Activated CD8-positive, alpha-beta memory T cell treated with anti-CD3 and anti-CD28 coated beads for 4 hours (primary cell): ENCODE results near the gene GYG1.
"Not testable (repeated sequence)": the region's sequence is repeated elsewhere in the genome, so short reads cannot be mapped to it uniquely, and the experiment has no call there.

Source experiments
- DNase-seq, 2 donors: peaks; one replicate each; pipeline ENCODE4 v3.0.0-alpha.2; 2020; ENCODE audit warnings: low read depth in 2 of 2

The GYG1 gene

DNA sequence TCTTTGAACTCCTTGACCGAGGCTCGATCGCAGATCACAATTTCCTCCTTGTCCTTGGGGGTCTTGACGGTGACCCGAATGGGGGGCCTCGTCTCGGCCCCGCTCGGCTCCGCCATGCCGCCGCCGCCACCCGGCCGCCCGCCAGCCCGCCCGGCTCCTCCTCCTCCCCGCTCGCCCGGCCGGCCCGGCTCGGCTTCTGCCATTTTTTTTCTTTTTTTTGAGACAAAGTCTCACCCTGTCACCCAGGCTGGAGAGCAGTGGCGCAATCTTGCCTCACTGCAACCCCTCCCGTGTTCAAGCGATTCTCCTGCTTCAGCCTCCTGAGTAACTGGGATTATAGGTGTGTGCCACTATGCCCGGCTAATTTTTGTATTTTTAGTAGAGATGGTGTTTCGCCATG lies 3.8 kb upstream of the GYG1 start:
- not testable (repeated sequence) for DNase-seq

DNA sequence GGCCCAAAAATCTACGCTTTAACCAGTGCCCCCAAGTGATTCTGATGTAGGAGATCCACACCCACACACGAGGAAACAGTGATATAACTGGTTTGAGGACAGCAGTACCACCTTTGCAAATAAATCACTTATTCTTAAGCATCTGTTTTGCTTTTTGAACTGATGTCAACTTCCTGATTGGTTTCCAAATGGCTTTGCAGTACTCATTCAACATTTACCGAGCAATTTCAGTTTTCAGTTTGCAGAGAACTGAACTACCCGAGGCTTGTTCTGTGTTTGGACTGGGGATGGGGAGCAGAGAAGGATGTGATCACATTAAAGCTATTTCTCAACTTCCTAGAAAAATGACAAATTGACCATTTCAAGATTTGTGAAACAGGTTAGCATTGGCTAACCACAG lies 1.1 kb upstream of the GYG1 start:
- no peak for DNase-seq

DNA sequence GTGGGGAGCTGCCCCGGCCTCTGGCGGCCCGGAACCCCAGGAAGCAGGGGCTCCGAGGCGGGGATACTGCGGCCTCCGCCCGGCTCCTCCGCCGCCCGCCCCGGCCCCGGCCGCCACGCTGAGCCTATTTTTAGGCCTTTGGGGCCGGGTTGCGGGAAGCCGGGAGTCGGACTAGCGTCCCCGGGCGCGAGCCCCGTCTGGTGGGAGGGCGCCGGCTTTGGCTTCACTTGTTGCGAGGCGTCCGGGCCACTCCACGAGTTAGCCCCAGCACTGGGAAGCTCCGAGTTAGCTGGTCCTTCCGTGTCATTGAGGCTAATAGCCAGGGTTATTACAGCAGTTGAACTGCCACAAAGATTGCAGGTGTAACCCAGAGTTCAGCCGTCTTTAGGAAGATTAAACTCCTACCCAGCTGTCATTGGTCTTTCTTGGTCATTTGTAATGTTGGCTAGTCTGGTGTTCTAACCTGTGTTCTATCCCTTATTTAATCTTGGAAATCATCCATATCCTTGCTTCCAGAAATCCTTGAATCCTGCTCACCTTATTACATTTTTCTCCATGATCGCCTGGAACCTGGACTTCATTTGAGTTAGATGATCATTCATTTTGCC lies 791 bp downstream of the GYG1 start:
- peak in 1 of 2 donors; percentile 4 for DNase-seq

DNA sequence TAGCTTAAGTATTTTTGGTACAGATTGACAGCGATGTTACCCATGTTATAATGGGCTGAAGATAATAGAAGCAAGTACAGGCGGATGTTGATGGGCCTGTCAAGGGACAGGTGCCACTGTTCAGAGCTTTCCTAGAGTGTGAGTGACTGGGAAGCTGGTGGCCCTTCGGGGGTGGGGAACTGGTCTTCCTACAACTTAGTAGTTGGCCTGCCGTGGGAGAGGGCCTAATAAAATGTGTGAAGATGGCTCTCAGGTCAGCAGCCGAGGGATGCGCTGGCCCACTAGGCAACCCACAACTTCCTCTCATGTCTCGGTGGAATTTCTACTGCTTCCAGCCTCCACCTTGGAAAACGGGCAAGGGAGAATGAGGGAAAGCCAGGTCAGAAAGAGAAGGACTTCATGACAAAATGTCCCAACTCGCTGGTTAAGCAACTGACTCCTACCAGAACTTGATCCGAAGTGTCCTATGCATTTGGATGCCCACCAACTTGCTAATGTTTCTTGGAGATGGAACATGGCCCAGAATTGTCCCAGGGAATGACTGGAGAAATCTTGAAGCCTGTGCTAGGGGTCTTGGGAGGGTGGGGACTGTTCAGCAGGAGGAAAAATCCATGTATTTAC lies 1.4 kb downstream of the GYG1 start:
- no peak for DNase-seq

DNA sequence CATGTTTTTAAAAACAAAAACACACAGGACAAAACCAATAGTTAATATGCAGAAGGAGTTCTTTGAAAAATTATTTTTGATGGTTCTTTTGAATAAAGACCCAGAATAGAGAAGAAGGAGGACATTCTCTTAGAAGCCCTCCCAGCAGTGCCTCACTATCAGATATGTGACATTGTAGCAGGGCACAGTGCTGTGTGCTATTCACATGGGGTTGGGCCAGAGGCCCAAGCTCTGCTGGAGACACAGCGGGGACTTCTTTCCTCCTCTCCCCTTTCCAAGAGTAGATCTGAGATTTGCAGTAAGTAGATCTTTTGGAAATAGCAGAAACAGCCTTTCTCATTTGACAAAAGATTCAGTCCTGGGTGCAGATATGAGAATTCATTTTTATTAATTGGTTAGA lies 6.3 kb downstream of the GYG1 start:
- DNase-seq: no peak

DNA sequence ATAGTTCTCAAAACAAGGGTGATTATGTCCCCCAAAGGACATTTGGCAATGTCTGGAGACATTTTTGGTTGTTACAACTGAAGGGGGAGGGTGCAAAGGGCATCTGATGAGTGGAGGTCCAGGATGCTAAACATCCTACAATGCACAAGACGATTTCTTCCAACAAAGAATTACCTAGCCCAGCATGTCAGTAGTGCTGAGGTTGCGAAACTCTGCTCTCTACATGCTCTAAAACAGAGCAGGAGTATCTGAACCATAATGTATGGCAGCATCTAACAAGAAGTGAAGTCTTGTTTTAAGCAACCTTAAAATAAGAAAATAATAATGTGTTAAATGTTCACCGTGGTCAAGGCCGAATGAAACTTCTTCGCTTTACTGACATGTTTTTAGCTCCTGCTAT lies 7.0 kb downstream of the GYG1 start:
- no peak for DNase-seq

DNA sequence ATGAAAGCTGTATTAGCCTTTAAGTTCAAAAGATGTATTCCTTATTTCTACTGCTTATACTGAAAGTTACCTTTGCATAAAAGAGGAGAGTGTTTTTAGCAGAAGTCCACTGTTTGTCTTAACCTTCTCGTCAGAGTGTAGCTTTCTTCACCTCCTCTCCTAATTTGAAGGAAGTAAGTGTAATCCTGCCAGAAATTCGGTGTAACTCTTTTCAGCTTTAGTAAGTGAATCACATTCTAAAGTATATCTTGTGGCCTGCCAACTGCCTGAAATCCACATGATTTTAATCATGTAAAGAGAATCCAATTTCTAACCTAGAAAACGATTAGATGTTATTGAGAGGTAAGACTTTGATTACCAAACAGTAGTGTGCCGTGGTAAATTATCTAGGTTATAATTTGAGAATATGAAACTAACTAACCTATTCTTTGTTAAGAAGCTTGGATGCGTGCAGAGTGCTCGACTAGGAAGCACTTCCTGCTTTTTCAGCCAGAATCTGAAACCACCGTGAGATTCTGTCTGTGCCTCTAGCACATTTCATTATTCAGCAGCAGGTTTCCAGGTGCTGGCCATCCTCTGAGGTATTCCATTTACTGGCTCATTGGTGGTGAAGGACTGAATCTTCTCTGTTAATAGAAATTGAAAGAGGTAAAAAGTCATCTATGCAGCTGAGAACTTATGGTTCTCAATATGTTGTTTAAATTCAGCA lies 7.5 kb downstream of the GYG1 start:
- no peak for DNase-seq

DNA sequence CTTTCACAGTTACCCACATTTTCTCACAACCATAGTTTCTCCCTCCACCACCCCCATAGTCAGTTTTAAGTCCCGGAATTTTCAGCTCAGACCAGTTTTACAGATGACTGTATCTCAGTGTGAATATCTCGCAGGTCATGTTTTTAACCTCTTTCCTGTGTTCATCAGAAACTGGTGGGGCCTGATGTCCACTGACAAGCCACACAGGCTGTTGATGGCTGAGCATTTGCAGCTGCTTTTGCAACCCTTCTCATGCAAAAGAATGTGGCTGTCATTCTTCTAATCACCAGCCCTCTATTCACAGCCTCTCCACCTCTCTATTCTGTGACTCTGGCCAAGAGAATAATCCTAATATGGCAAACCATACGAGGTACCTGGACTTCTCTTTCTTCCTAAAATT lies 8.5 kb downstream of the GYG1 start:
- DNase-seq: no peak

DNA sequence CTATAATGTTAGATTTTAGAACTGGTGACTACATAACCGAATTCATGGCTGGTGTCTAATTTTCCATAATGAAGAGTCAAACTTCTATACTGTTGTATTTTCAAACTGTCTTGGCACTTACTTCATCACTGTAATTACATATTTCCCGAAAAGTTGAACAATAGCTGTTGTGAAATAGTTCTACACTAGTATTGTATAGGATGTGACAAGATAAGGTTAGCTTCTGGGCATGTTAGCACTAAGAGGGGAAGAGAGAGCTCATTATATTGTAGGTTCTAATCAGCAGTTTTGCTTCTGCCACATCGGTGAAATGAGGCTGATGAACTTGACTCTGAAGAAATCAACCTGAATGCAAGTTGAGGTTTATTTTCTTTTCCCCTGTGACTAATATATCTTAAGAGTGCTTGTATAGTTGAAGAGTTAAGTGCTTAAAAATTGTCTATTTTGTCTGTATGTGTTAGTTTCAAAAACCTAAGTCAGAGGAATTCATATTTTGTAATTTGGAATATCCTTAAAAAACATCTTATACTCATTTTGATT lies 8.9 kb downstream of the GYG1 start:
- DNase-seq: no peak

DNA sequence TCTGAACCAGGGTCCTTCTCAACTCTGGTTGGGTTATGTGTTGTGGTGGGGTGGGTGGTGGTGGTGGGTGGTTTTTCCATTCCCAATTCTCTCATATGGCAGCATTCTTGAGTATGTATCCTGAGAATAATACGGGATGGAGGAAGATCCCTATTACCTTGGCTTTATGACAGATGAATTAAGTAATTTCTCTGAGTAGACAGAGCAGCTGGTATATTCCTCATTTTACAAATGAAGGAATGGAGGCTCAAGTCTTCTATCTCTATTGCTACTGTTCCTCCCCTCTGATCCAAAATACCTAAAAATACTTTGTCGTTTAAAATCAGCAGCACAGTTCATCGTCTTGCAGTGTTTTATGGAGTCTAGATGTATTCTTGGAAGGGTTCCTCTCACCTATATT lies 10.4 kb downstream of the GYG1 start:
- no peak for DNase-seq

DNA sequence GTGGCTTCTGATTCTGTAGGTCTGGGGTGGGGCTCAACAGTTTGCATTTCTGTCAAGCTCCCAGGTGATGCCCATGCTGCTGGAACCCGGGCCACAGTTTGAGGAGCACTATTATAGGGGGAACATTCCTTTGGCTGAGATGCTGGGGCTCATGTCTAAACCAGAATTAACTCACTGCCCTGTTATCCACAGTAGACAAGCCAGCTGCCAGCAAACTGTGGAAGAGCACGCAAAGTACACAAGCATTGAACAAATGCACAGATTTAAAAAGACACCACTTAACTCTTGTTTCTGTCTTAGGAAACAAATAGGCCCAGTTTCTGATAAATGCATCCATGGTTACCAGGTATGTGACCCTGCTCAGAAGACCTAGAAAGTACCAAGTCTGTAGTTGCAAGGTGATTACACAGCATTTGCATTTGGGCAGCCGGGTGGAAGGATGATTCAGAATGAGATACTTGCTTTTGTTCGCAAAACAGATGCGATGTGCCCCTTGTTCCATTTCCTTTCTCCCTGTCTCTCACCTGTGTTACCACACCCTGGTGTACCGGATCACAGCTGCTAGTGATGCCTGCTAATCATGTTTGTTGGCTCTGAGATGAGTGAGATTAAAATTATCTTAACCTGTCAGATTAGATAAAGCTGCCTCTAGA lies 12.4 kb downstream of the GYG1 start:
- DNase-seq: no peak

DNA sequence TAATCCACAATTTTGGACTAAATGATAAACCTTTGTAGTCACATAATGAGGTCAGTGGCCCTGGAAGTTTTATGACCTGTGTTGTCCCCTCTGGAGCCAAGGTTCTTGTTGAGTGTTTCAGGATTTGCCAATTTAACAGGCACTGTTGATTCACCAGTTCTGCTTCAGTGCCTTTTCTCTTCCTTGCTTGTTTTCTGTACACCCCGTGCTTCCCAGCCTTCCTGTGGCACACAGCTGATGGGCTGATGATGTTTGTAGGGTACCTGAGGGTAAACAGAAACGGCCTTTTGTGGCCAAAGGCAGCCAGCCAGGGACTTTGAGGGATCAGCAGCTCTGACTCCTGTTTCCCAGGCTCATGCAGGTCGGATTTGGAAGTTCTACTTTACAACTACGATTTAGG lies 13.3 kb downstream of the GYG1 start:
- no peak for DNase-seq

DNA sequence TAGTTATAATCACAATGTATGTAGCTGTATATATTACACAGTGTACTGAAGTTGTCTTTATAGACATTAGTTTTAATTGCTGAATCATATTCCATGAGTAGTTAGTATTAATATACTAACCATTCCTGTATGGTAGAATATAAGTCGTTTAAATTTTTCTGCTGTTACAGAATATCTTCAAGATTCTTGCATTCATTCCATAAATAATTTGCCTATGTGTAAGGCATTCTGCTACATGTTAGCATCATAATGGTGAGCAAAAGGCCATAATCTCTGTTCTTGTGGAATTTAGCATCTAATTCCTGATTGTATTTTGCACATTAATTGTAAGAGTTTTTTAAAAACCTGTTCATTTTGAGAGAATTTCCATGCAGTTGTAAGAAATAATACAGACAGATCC lies 14.1 kb downstream of the GYG1 start:
- DNase-seq: no peak

DNA sequence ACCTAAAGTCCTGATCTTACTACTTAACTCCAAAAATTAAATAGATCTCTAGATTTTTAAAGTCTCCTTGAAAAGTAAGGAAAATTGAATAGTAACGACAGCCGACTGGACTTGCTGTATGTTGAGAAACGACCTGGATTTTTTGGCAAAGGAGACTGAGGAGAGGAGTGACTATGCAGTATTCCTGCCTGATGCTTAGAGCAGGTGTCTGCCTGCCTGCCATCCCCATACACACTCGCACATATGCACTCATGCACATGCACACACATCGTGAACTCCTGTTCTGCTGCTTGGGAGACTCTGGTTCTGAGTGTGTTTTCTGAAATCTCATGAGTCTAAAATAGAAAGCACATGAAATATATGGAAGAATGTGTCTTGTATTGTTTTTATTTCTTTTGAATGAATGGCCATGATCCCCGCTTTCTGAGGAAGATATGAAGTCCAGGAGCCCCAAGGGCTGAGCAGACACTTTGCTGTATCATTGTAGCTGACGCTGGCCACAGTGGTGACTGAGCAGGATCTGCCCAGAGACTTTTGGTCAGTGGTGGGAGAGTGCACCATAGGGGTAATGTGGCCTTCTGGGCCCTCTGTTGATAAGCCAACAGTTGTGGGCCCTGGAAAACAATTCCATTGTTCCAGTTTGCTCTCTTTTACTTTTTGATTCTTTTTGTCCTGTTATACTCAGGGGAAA lies 16.4 kb downstream of the GYG1 start:
- no peak for DNase-seq

DNA sequence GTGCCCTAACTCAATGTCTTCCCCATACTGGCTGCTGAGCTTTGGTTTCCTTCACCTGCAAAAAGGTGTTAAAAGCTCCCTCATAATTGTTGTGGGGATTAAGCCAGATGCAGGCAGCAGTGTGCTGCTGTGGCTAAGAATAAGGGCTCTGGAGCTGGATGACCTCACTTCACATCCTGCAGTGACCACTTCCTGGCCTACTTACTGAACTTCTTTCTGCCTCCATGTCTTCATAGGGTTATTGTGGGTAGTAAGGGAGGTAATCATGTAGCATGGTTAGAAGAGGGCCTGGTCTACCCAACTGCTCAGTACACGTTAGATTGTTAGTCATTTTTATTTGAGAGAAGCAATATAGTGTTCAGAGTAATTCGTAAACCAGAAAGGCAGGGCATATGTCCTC lies 18.4 kb downstream of the GYG1 start:
- DNase-seq: peak in 1 of 2 donors; percentile 4

DNA sequence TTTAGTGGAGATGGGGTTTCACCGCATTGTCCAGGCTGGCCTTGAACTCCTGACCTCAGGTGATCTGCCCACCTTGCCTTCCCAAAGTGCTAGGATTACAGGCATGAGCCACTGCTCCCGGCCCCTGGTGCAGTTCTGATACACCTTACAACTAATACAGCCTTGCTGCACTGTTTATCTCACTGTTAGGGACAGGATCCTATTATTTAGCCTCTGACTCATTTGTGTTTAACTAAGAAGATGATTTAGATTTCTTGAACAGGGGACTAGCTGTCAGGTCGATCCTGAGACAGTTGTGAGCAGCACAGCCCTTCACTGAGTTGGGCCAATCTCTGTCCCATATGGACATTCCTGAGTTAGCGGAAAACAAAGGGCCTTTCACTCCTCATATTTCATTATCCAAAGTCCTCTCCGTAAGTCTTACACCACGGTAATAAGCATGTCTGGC lies 19.2 kb downstream of the GYG1 start:
- DNase-seq: no peak

DNA sequence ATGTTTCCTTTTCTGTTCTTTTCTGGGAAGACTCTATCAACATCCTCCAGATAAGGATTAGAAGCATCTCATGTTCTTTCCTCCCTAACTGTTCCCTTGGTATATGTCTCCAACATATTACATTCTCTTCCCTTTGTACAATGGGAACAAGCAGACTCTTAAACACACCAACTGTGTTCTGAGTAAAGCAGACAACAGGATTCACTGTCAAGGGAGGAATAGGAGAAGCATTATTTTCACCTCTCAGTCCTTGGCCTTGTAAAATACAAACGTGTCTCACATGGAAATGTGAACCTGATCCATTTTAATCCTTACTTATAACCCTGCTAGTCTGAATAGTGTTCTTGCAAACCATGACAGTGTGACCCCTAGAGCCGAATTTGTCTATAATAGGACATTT lies 19.6 kb downstream of the GYG1 start:
- DNase-seq: no peak

DNA sequence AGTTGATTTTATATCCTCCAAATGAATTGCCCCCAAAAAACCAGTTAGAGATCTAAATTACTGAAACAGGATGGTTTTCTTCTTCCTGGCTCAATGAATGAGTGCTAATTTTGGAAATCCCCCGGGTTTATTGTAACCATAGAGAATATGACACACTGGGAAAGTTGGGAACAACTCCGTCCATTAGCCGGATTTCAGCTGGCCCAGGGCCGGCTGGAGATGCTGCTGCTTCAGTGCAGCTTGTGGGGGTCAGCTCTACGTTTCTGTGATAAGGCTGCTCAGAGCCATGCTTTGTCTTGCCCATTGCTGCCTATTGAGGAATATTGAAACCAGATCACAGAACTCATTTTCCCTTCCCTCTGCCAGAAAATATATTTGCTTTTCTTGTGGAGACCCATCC lies 20.3 kb downstream of the GYG1 start:
- no peak for DNase-seq

DNA sequence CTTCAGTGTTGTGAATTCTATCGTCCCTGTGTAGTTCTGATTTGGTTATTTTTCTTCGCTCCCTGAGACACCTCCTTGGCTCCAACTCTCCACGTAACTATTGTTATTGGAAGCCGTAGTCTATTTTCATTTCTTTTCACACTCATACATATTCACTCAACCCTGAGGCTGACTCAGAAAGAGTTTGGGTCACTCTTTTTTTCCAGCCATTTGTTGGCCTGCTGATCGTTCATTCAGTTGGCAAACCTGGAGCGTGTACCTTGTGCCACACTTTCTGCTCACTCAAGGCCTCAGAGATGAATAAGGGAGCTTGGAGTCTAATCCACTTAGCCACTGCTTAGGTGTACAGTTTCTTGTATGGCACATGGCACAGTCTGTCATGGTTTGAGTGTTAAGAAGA lies 22.4 kb downstream of the GYG1 start:
- no peak for DNase-seq

DNA sequence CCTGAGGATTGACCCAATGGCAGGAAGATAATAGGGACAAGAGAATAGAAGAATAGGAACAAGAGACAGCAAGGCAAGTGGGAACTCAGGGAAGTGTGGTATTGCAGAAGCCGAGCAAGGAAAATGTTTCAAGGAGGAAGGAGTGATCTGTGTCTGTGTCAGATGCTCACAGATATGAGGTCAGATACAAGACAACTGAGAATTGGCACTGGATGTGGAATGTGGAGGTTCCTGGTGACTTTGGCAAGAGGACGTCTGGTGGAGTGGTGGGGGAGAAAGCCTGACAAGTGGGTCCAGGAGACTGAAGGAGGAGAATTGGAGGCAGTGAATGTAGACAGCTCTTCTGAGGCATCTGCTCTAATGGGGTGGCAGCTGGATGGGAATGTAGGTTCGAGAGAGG lies 24.1 kb downstream of the GYG1 start:
- no peak for DNase-seq

DNA sequence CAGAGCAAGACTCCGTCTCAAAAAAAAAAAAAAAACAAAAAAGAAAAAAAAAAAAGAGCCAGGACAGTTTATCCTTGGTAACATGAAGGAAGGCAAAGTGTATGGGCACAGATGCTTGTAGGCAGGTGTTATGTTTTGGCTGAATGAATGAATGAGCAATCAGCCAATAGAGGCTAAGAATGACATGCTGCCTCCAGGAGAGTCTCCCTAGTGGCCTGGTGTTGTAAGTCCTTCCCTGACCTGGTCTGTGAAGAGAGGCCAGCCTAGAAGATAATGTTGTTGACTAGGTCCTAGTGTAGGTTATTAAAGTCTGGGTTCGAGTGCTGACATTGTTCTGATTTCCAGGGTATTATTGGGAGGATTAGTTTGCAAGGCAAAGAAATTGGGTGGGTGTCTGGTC lies 24.9 kb downstream of the GYG1 start:
- no peak for DNase-seq
